HL-60/S4 treated with retinoic acid at 250 ng/mL for 4 days and 3 days (cell line): ENCODE results near the gene TUFT1.
"Not testable (repeated sequence)": the region's sequence is repeated elsewhere in the genome, so short reads cannot be mapped to it uniquely, and the experiment has no call there.

Experiments
- in situ Hi-C: fragments of 300-500 bp; cut with MboI; formaldehyde crosslinking; loops from 2 replicates; pipeline ENCODE4 v1.7.0; 2022; ENCODE audit warnings: low sequenced_read_pairs

Gene TUFT1

DNA sequence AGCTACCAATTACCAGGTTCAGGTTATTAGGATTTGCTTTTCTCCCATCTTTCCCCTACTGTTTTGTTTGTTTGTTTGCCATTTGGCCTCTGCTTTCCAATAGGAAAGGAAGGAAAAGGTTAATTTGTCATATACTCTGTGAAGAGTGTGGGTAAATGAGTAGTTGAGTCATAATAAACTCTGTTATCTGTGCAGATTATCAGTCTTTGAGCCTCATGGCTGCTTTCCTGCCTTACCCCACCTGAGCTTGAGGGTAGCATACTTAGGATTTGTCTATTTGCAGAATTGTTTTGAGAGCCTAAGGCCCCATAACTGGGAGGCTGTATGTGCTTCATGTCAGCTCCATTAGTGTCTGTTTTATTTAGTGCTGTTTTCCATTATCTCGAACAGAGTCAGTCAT lies 38.8 kb downstream of the TUFT1 start:
- in situ Hi-C loops, result no loop called here

DNA sequence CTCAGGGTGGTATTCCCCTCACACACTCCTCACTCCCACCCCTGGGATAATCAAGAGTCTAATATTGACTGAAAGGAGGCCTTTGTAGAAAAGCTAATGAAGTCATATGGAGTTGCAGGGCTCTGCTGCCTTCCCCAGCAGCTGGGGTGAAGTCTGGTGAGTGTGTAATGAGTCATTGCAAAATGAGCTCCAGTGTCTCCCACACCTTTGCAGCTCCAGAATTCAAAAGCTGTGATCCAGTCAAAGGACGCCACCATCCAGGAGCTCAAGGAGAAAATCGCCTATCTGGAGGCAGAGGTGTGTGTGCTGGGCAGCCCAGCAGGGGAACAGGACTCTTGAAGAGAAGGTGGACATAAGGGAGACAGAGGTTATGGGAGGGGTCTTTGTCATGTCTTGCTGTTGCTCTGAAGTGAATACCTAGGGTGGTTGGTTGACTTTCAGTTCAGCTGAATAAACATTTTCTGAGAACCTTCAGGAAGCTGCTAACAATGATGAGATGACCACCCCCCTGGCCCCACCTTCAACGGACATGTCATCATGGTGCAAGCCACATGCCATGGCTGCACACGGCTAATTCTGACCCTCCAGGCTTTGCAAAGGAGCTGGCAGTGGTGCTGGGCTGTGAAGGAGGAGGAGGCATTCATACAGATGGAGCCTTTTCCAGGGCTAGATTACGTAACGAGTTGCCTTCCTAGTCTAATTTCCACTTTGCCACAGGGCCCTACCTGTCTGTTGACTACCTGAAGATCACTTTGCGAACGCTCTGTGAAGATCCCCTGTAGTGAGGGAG lies 39.5 kb downstream of the TUFT1 start:
- in situ Hi-C loops, result no loop called here

DNA sequence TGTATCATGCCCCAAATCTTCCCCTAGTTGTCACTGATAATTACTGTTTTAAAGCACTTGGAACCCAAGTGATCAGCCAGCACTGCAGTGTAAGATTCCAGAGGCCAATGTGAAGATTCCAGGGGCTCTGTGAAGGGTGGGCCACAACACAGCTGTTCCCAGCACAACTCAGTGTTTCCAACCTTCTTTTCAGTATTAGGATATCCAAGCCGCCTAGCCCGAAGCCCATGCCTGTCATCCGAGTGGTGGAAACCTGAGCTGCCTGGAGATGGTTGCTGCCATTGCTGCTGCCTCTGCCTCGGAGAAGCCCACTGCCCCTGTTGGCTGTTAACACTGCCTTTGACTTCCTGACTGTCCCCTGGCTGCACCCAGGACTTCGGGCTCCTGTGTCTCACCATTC lies 41.3 kb downstream of the TUFT1 start:
- in situ Hi-C loops, result no loop called here

DNA sequence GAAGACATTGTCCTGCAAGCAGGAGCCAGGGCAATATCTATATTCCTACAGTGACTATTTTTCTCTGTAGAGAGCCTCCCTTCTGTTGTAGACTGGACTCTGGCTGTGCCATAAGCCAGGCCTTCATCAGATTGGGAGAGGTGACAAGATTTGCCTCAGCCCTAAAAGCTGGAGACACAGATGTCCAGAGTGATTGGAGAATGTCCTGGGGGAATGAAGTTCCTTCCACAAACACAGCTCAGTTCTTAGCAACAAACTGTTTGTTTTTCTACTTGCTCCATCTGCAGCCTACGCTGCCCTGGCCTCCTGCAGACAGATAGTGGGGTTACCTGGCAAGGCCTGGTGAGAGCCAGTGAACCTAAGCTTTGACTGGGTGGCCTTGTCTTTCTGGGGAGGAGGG lies 41.8 kb downstream of the TUFT1 start:
- in situ Hi-C loops, result no loop called here

DNA sequence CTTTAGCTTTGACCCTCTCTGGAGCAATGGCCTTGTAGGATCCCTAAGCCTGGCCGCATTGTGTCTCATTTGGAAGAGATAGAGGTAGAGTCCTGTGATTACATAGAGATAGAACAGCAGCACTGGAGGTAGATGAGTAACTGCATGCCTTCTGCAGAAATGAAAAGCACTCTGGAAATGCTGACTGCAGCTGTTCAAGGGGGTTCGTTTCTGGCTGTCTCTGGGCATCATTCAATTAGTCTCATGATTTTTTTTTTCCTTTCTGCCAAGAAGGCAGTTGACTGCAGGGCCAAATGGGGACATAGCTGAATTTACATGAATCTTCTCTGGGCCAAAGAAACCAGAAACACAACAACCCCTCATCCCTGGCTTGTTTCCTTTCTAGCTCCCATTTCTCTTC lies 43.7 kb downstream of the TUFT1 start:
- in situ Hi-C loops, result no loop called here

DNA sequence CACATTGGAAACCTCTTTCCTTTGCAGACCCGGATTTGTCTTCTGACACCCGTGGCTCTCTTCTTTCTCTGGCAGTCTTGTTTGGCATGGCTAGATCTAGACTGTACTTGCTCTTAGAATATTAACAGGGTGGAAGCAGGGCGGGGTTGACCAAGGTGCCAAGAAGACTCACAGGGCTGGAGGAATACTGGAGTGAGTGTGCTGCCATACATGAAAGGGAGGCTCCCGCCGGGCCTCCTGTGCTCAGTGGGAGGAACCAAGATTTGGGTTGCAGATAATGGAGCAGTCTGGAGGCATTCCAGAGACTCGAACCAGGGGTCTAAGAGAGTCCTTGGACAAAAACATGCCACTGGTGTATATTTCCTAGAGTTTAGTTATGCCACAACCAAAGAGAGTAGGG lies 44.2 kb downstream of the TUFT1 start:
- in situ Hi-C loops, result no loop called here

DNA sequence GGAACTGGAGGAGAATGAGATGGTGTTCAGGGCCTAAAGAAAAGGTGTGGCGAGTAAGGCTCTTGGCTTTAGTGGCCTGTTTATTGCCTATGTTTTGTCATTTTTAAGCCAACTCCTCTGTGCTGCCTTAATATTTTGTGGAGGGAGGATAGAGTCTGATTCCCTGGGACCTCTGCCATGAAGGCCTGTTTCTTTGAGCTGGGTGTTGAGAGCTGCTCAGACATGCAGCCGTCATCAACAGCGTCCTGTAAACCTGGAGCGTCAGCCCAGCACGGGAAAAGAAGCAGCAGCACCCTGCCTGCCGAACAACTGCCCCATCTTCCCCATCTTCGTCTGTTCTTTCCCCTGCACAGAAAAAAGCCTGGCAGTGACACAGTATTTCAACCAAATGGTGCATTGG lies 44.7 kb downstream of the TUFT1 start:
- in situ Hi-C loops, result no loop called here

DNA sequence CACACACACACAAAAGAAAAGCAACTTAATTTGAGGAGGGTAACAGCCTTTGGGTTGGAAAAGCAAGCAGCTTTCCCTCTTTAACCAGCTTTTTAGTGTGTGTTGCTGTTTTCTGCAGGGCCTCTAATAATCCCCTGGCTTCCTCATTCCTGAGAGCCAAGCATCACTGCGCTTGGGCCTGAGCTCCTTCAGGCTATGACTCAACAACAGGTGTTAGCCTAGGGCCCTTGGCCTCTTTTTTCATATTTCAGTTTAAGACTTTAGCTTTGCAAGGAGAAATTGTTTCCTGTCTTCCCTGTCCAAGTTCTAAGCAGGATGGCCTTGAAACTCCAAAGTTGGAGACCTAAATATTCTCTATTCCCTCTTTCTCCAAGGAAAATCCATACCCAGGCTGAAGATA lies 45.5 kb downstream of the TUFT1 start:
- in situ Hi-C loops, result no loop called here

DNA sequence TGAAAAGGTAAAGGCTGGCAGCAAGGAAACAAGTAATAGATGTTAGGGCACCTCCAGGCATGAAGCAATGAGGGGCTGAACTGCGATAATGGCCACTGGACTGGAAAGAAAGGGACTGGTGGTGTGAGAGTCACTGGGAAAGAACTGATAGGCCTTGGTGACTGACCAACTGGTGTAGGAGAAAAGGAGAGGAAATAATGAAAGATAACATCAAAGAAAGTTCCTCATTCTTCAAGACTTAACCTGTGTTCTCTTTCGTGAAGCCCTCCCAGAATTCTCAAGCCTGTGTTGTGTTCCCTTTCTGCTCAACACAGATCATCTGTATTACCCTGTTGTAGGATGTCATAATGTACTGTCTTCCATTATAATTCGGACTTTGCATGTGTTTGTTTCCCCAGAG lies 50.9 kb downstream of the TUFT1 start:
- in situ Hi-C loops, result no loop called here

DNA sequence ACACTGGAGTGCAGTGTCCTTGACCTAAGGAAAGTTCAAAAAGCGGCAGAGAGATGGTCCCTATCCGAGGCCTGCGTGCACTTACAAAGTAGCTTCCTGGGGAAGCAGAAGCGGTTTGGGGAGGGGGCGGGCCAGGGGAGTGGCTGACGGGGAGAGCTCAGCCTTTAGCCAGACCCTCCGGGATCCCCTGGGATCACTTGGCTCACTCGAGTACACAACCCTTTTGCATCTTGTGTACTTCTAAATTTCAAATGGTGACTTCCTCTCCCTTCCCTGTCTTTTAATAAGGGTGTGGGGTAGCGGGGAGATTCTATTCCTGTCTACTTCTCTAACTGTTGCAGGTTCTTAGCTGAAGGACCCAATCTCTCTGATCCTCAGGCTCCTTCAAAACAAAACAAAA lies 53.6 kb downstream of the TUFT1 start:
- in situ Hi-C loops, result no loop called here

DNA sequence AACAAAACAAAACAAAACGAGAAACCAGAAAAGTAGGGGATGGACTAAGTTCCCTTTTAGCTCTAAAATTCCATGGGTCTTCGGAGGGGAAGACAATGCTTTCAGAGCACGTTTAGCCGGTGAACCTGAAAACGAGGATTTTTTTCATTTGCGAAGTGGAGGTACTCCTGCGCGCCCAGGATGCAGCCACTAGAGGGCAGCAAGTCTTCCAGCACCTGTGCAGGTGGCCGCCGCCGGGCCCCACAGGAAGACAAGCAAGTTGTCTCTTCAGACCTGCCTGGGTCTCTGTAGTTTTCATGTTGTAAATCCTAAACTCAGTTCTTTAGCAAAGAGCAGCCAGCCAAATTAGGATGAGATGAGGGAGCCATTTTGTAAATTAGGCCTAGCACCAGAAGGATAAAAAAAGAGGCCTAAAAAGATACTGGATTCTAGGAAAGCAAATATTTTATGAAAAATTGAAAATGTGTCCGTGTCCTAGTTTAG lies 54.1 kb downstream of the TUFT1 start:
- in situ Hi-C loops, result no loop called here

DNA sequence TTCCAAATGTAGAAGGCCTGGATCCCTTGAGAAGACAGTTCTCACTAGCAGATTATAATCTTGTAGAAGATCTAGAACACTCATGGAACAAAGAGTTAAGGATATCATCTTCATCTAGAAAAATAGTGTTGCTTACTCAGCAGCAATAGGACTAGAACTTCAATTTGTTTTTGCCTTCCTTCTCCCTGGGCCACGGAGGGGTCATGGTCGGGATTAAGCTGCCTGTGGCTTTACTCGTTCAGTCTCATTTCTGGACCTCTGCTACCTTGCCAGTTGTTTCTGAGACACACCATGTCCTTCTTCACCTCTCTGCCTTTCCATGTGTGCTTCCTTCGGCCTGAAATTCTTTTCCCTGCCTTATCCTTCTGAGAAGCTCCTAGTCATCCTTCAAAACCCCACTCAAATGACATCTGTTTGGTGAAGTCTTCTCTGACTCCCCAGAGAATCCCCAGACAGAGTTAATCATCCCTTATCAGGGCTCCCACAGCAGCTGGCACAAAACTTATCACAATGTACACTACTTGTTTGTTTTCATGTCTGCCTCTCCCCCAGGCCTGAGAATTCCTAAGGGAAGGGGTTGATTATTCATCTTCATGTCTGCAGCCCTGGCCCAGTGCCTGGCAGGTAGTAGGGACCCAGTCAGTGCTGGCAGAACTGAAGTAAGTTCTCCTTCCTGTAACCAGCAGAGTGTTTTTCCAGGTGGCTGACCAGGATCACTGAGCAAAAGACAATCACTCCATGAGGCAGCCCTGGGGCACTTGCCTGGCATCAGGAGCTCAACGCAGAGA lies 56.3 kb downstream of the TUFT1 start:
- in situ Hi-C loops, result no loop called here

DNA sequence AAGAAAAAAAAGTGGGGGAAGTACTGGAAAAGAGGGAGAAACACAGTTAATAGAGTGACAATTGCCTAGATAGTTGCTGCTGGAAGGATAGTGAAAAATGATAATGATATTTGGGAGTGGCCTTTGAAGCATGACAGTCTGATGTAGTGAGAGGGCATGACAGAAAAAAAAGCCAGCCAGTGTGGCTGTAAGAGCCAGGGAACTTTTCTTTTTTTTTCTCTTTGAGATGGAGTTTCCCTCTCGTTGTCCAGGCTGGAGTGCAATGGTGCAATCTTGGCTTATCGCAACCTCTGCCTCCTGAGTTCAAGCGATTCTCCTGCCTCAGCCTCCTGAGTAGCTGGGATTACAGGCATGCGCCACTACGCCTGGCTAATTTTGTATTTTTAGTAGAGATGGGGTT lies 62.4 kb downstream of the TUFT1 start:
- in situ Hi-C loops, result not testable (repeated sequence)

DNA sequence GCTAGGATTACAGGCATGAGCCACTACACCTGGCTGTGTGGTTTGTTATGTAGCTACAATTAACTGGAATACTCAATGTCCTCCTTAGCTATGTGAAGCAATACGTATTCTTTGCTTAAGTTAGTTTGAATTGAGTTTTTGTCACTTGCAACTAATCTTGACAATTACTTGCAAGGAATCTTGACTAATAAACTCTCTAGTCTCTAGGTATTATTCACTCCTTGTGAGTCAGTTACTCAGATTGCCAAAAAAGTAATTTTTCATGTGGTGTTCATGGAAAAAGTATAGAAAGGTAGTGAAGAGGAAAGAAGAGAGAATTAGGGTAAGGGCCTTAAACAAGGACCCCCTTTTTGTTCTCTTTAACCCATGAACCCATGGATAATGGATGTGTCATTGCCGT lies 64.2 kb downstream of the TUFT1 start:
- in situ Hi-C loops, result no loop called here

DNA sequence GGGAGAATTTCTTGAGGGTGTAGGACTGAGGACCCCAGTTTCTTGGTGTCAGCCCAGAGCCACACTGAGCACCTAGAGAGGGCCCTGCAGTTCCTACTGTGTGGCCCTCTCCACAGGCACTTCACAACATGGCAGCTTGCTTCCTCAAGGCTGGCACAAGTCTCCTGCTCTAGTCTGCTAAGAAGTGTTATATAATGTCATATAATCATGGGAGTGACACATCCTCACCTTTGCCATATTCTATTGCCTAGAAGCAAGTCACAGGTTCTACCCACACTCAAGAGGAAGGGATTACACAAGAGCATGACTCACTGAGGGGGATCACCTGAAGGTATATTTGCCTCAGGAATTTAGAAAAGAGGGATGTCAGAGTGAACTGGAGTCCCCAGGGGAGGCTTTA lies 66.3 kb downstream of the TUFT1 start:
- in situ Hi-C loops, result no loop called here

DNA sequence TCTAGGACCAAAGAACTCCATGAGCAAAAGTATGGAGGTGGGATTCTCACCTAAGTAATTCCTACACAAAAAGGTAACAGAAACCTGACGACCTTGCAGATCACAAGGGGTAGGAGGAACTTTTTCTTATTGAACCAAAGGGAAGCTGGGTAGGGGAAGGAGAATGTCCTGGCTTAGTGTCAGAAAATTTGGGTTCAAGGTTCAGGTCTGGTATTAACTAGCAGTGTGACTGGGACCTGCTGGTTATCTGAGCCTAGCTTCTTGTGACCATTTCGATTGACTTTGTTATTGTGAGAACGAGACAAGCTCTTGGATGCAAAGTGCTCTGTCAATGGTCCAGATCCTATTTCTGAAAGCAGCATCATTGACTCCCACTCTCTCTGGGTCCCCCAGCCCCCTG lies 66.7 kb downstream of the TUFT1 start:
- in situ Hi-C loops, result no loop called here

DNA sequence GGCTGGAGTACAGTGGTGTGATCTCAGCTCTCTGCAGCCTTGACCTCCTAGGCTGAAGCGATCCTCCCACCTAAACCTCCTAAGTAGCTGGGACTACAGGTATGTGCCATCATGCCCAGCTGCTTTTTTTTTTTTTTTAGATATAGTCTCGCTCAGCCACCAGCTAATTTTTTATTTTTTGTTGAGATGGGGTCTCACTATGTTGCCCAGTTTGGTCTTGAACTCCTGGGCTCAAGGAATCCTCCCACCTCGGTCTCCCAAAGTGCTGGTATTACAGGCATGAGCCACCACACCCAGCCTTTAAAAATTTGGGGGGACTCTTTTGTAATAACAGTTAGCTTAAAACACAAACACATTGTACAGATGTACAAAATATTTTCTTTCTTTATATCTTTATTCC lies 70.0 kb downstream of the TUFT1 start:
- in situ Hi-C loops, result no loop called here

DNA sequence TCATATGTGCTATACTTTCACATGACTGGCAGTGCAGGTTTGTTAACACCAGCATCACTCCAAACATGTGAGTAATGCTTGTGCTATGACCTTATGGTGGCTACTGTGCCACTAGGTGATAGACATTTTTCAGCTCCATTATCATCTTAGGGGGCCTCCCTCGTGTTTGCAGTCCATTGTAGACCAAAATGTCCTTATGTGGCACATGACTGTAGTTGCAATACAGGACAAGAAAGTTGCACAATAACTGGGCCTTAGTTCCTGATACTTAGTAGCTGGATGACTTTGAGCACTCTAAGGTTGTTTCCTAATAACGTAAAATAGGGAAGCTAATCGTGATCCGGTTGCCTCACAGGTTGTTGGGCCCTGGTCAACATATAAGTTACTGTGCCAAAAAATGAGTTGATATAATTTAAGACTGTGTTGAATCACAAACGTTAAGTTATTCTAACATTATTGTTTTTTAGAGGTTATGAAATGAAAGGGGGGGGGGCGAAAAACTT lies 71.2 kb downstream of the TUFT1 start:
- in situ Hi-C loops, result no loop called here

DNA sequence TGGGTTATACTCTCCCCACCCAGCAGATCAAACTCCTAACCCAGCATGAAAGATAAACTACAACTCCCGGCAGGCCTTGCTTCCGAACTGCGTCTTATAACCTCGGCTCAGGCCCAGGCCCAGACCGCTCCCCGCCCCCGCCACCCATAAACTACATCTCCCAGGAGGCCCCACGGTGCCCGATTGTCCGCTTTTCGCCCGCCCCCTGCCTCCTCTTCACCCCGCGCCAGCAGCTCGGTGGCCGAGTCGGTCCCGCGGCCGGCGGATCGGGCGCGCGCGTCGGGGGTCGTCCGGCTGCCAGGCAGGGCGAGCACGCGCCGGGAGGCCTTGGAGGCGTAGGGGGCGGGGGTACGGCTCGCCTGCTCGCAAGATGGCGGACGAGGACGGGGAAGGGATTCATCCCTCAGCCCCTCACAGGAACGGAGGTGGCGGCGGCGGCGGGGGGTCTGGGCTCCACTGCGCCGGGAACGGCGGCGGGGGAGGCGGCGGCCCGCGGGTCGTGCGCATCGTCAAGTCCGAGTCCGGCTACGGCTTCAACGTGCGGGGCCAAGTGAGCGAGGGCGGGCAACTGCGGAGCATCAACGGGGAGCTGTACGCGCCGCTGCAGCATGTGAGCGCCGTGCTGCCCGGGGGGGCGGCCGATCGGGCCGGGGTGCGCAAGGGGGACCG lies 71.9 kb downstream of the TUFT1 start, which contains the start of gene SNX27:
Gene SNX27, plus strand, starts transcription at position 219 of the 669 bp plus-strand sequence. Its CDS starts 152 bp downstream, at position 371.
- in situ Hi-C loops, result no loop called here

DNA sequence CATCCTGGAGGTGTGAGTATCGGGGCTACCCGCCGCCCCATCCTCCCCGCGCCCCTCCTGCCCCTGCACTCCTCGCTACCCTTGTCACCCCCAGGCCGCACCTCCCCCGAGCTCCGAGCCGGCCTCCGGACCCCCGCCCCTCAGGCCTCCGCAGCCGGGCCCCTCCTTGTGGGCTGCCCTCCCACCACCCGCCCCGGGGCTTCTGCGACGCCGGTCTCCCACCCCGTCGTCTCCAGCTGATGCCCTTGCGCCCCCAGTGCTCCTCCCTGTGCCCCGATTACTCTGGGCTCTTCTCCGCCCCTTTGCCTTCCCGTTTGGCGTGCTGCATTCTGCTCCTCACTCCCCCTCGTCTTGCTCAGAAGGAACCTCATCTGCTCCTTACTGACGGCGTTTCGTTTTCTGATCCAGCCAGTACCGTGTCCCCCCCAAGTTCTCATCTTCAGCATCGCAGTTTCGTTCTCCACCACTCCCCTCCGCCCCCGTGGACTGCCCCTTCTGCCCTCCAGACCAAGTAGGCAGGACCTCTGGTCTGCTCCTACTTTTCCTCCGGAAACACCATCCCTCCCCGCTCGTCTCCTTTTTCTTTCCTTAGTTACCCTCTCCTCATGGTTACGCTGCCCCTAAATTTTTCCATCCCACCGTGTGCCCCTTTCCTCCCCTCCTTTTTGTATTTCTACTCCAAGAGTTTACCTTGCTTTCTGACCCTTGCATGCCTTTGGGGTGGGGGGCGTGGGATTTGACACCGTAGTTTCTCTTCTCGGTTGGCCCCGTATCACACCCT lies 72.6 kb downstream of the TUFT1 start:
- in situ Hi-C loops, result no loop called here
